ENCODE results near the gene FAM228A. TPM values are rescaled to one million over a fixed set of nuclear protein-coding genes. Genes with fewer than 3 reads are reported as not detected.
"Not testable (repeated sequence)": the region's sequence is repeated elsewhere in the genome, so short reads cannot be mapped to it uniquely, and the experiment has no call there.

Gene FAM228A
- total RNA-seq, 2 experiments from 2014 or later: 0.25 to 0.46 TPM

- POLR2A ChIA-PET: interaction anchor here (0.7 kb wide), 1 partner anchor 25 kb away, joined by 3 read pairs; no protein-coding TSS in a partner anchor
- Histone ChIP-seq H3K4me1 (ENCODE audit: insufficient read depth, low read length, poor library complexity, severe bottlenecking) (no peaks in the 10 kb centered on the region), H3K79me2 (ENCODE audit: insufficient read depth, low read depth, low read length) (no peaks in the 10 kb centered on the region), H3K4me3 (ENCODE audit: low read depth, low read length, poor library complexity, severe bottlenecking) (no peak overlapping the region), H4K20me1 (ENCODE audit: insufficient read depth, low read length) (no peaks in the 10 kb centered on the region), H3K36me3 (ENCODE audit: insufficient read depth, low read length) (no peaks in the 10 kb centered on the region), H3K9me3 (ENCODE audit: low read length) (peaks cover under 1% of the 10 kb centered on the region; the same call in 1 of the 2 replicates), H3K4me2 (ENCODE audit: low read length) (no peak overlapping the region), H3K9me2 (ENCODE audit: insufficient read depth, low read length) (no peaks in the 10 kb centered on the region), H2AFZ (ENCODE audit: low read length) (no peak overlapping the region), H3K27ac (ENCODE audit: low read depth, low read length, poor library complexity, severe bottlenecking) (no peak overlapping the region)
- BruUV-seq (replicated peaks): no TSS peak
- no peak for DNase-seq (ENCODE audit: low spot score)
- CTCF ChIA-PET (ENCODE audit: unreplicated experiment): no interaction called here
- no peak for TF ChIP-seq CTCF (conservative IDR thresholded peaks at IDR 0.05; ENCODE audit: low read length)
- no peak for TF ChIP-seq EZH2phosphoT487 (IDR thresholded peaks at IDR 0.05; ENCODE audit: borderline replicate concordance, low read depth, low read length)
- intact Hi-C loops (cut with micrococcal nuclease; ENCODE audit: unreplicated experiment): no loop called here
Measured at GRCh38 chr2:24190503-24190902, 15.7 kb downstream of the FAM228A start.

- Histone ChIP-seq H3K27ac (ENCODE audit: low read depth, low read length, poor library complexity, severe bottlenecking) (no peak overlapping the region), H3K79me2 (ENCODE audit: insufficient read depth, low read depth, low read length) (no peaks in the 10 kb centered on the region), H3K9me2 (ENCODE audit: insufficient read depth, low read length) (no peaks in the 10 kb centered on the region), H3K4me1 (ENCODE audit: insufficient read depth, low read length, poor library complexity, severe bottlenecking) (no peaks in the 10 kb centered on the region), H4K20me1 (ENCODE audit: insufficient read depth, low read length) (no peaks in the 10 kb centered on the region), H3K36me3 (ENCODE audit: insufficient read depth, low read length) (no peaks in the 10 kb centered on the region), H3K4me3 (ENCODE audit: low read depth, low read length, poor library complexity, severe bottlenecking) (no peak overlapping the region), H2AFZ (ENCODE audit: low read length) (no peak overlapping the region), H3K9me3 (ENCODE audit: low read length) (no peaks in the 10 kb centered on the region), H3K4me2 (ENCODE audit: low read length) (no peak overlapping the region)
- CTCF ChIA-PET (ENCODE audit: unreplicated experiment): interaction anchor here (0.5 kb wide), 1 partner anchor 87 kb away, joined by 6 read pairs; no protein-coding TSS in a partner anchor
- POLR2A ChIA-PET: interaction anchor here (0.6 kb wide), 1 partner anchor 205 kb away, joined by 3 read pairs; no protein-coding TSS in a partner anchor
- no TSS peak for BruUV-seq (replicated peaks)
- no peak for TF ChIP-seq EZH2phosphoT487 (IDR thresholded peaks at IDR 0.05; ENCODE audit: borderline replicate concordance, low read depth, low read length)
- no peak for TF ChIP-seq CTCF (conservative IDR thresholded peaks at IDR 0.05; ENCODE audit: low read length)
- no peak for DNase-seq (ENCODE audit: low spot score)
- intact Hi-C loops (cut with micrococcal nuclease; ENCODE audit: unreplicated experiment): no loop called here
Measured at GRCh38 chr2:24191156-24191555, 16.3 kb downstream of the FAM228A start.

- CTCF ChIA-PET (ENCODE audit: unreplicated experiment): no interaction called here
- H3K36me3 ChIP-seq (ENCODE audit: insufficient read depth, low read length): no peaks in the 10 kb centered on the region
- no TSS peak for BruUV-seq (replicated peaks)
- no peaks in the 10 kb centered on the region for H3K4me1 ChIP-seq (ENCODE audit: insufficient read depth, low read length, poor library complexity, severe bottlenecking)
- DNase-seq (ENCODE audit: low spot score): no peak
- no peak overlapping the region for H3K27ac ChIP-seq (ENCODE audit: low read depth, low read length, poor library complexity, severe bottlenecking)
- H3K9me2 ChIP-seq (ENCODE audit: insufficient read depth, low read length): no peaks in the 10 kb centered on the region
- no peaks in the 10 kb centered on the region for H4K20me1 ChIP-seq (ENCODE audit: insufficient read depth, low read length)
- no peak overlapping the region for H2AFZ ChIP-seq (ENCODE audit: low read length)
- no peak overlapping the region for H3K4me3 ChIP-seq (ENCODE audit: low read depth, low read length, poor library complexity, severe bottlenecking)
- no peak overlapping the region for H3K4me2 ChIP-seq (ENCODE audit: low read length)
- intact Hi-C loops (cut with micrococcal nuclease; ENCODE audit: unreplicated experiment): no loop called here
- TF ChIP-seq EZH2phosphoT487 (IDR thresholded peaks at IDR 0.05; ENCODE audit: borderline replicate concordance, low read depth, low read length): no peak
- TF ChIP-seq CTCF (conservative IDR thresholded peaks at IDR 0.05; ENCODE audit: low read length): no peak
- H3K79me2 ChIP-seq (ENCODE audit: insufficient read depth, low read depth, low read length): no peaks in the 10 kb centered on the region
- POLR2A ChIA-PET: interaction anchor here (0.6 kb wide), 1 partner anchor 204 kb away, joined by 3 read pairs; no protein-coding TSS in a partner anchor
- no peaks in the 10 kb centered on the region for H3K9me3 ChIP-seq (ENCODE audit: low read length)
Measured at GRCh38 chr2:24191848-24192247, 17.0 kb downstream of the FAM228A start.

GRCh38 chr2:24197213-24197612 lies 22.4 kb downstream of the FAM228A start:
- H3K79me2 ChIP-seq (ENCODE audit: insufficient read depth, low read depth, low read length); POLR2A ChIA-PET; H4K20me1 ChIP-seq (ENCODE audit: insufficient read depth, low read length); H3K9me3 ChIP-seq (ENCODE audit: low read length); H2AFZ ChIP-seq (ENCODE audit: low read length); BruUV-seq (replicated peaks); H3K9me2 ChIP-seq (ENCODE audit: insufficient read depth, low read length); H3K36me3 ChIP-seq (ENCODE audit: insufficient read depth, low read length); CTCF ChIA-PET (ENCODE audit: unreplicated experiment); H3K27ac ChIP-seq (ENCODE audit: low read depth, low read length, poor library complexity, severe bottlenecking); H3K4me2 ChIP-seq (ENCODE audit: low read length); intact Hi-C loops (cut with micrococcal nuclease; ENCODE audit: unreplicated experiment); H3K4me3 ChIP-seq (ENCODE audit: low read depth, low read length, poor library complexity, severe bottlenecking); DNase-seq (ENCODE audit: low spot score): not testable (repeated sequence)
- peaks cover 12% of the 10 kb centered on the region for H3K4me1 ChIP-seq (ENCODE audit: insufficient read depth, low read length, poor library complexity, severe bottlenecking)
